Choroid plexus epithelial cell (primary cell): ENCODE results near the gene TBX10.
"Not testable (repeated sequence)": the region's sequence is repeated elsewhere in the genome, so short reads cannot be mapped to it uniquely, and the experiment has no call there.

Source experiments
- DNase-seq: peaks from one replicate; pipeline ENCODE4 v3.0.0-alpha.2; 2010; ENCODE audit warnings: low read depth
- H3K4me3 ChIP-seq: 2 replicates; pipeline ENCODE4 v1.5.1; 2011; ENCODE audit warnings: low read depth, mild to moderate bottlenecking, control low read depth, low read length, moderate library complexity
- TF ChIP-seq, protein P1 (sequence below): conservative IDR thresholded peaks from 2 replicates; pipeline ENCODE4 v1.5.1; 2011; ENCODE audit warnings: low read depth, mild to moderate bottlenecking, control low read depth, inconsistent platforms, low read length, moderate library complexity

TBX10 gene

GRCh38 chr11:67601098-67601497, 38.5 kb downstream of the TBX10 start:
- DNase-seq: no peak
- H3K4me3 ChIP-seq: no peak overlapping the region
- TF ChIP-seq, protein P1, sequence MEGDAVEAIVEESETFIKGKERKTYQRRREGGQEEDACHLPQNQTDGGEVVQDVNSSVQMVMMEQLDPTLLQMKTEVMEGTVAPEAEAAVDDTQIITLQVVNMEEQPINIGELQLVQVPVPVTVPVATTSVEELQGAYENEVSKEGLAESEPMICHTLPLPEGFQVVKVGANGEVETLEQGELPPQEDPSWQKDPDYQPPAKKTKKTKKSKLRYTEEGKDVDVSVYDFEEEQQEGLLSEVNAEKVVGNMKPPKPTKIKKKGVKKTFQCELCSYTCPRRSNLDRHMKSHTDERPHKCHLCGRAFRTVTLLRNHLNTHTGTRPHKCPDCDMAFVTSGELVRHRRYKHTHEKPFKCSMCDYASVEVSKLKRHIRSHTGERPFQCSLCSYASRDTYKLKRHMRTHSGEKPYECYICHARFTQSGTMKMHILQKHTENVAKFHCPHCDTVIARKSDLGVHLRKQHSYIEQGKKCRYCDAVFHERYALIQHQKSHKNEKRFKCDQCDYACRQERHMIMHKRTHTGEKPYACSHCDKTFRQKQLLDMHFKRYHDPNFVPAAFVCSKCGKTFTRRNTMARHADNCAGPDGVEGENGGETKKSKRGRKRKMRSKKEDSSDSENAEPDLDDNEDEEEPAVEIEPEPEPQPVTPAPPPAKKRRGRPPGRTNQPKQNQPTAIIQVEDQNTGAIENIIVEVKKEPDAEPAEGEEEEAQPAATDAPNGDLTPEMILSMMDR: no peak

GRCh38 chr11:67600324-67601029, 39.1 kb downstream of the TBX10 start:
- DNase-seq: no peak
- no peak overlapping the region for H3K4me3 ChIP-seq
- TF ChIP-seq, protein P1: no peak

- H3K4me3 ChIP-seq: no peak overlapping the region
- DNase-seq: no peak
- TF ChIP-seq, protein P1: no peak
Measured at GRCh38 chr11:67599149-67599548, 40.4 kb downstream of the TBX10 start.

- DNase-seq, H3K4me3 ChIP-seq: not testable (repeated sequence)
Measured at GRCh38 chr11:67597963-67598362, 41.6 kb downstream of the TBX10 start.

DNA sequence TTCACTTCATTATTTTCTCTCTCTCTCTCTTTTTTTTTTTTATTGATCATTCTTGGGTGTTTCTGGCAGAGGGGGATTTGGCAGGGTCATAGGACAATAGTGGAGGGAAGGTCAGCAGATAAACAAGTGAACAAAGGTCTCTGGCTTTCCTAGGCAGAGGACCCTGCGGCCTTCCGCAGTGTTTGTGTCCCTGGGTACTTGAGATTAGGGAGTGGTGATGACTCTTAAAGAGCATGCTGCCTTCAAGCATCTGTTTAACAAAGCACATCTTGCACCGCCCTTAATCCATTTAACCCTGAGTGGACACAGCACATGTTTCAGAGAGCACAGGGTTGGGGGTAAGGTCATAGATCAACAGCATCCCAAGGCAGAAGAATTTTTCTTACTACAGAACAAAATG, 42.1 kb downstream of the TBX10 start:
- H3K4me3 ChIP-seq, DNase-seq: not testable (repeated sequence)

GRCh38 chr11:67596753-67597300, 42.7 kb downstream of the TBX10 start:
- TF ChIP-seq, protein P1: no peak
- no peak overlapping the region for H3K4me3 ChIP-seq
- DNase-seq: no peak

GRCh38 chr11:67594480-67594879, 45.1 kb downstream of the TBX10 start:
- no peak overlapping the region for H3K4me3 ChIP-seq
- TF ChIP-seq, protein P1: no peak
- no peak for DNase-seq

GRCh38 chr11:67593565-67593905, 46.0 kb downstream of the TBX10 start:
- TF ChIP-seq, protein P1: no peak
- no peak overlapping the region for H3K4me3 ChIP-seq
- DNase-seq: no peak
